GM12892 (cell line): ENCODE results near the gene IQCB1. TPM values are rescaled to one million over a fixed set of nuclear protein-coding genes. Genes with fewer than 3 reads are reported as not detected.
A peak's percentile ranks its signal among the peaks of the same experiment; 100 is the strongest.
"Not testable (repeated sequence)": the region's sequence is repeated elsewhere in the genome, so short reads cannot be mapped to it uniquely, and the experiment has no call there.

Experiments
- DNase-seq: peaks from one replicate; pipeline ENCODE4 v3.0.0; 2011; ENCODE audit not compliant: insufficient read length
- FAIRE-seq: peaks from 2 replicates; lab custom pipeline; 2011; peaks lifted over from hg19 to GRCh38; lab: Jason Lieb, UNC
- POLR2A ChIP-seq: IDR thresholded peaks from 2 replicates; pipeline ENCODE4 v1.6.1; 2011; ENCODE audit warnings: low read depth, low read length, control low read depth
- POLR2AphosphoS5 ChIP-seq: IDR thresholded peaks from 2 replicates; pipeline ENCODE4 v1.6.1; 2011; ENCODE audit warnings: low read depth, low read length, control low read depth
- TAF1 ChIP-seq: IDR thresholded peaks from 2 replicates; pipeline ENCODE4 v1.6.1; 2011; ENCODE audit warnings: low read depth, mild to moderate bottlenecking, control low read depth, low read length, borderline replicate concordance
- polyA plus RNA-seq: library from polyadenylated mRNA; unstranded; fragments of >200 nt; gene quantifications from one replicate; pipeline ENCODE4 v1.2.1, GENCODE V29; 2012; ENCODE audit warnings: missing spikeins, inconsistent platforms; ENCODE audit not compliant: missing spikeins

IQCB1 gene
- polyA plus RNA-seq = 51.2 TPM

- FAIRE-seq (peak; percentile 96), DNase-seq (peak; percentile 85)
- peak; percentile 98 for TF ChIP-seq POLR2A
- TF ChIP-seq TAF1 = peak; percentile 95
- peak; percentile 98 for TF ChIP-seq POLR2AphosphoS5
Measured at GRCh38 chr3:121834671-121835464, at the start of gene IQCB1, which contains the start of gene EAF2. Gene IQCB1 (minus strand): TSS chr3:121835060. CDS start chr3:121828960, 6,100 bp downstream. Gene EAF2 (plus strand): TSS chr3:121835209. CDS start chr3:121835286, 77 bp downstream.

DNA sequence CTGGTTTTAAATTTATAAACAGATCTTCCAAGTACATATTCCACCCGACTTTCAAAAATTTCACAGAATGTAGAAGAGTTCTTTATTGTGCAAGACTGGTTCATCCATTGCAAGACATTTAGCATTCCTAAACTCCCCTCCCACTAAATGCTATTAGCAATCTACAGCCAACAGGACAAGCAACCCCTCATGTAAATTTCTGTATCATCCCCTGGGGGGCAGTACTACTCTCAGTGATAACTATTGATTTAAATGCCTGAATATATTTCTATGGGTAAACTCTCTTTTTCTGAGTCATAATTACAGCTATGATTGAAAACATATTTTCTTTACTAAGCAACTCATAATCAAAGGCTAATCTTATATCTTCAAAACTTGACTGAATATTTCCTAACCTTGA, 48.6 kb upstream of the IQCB1 start:
- no peak for FAIRE-seq
- TF ChIP-seq POLR2AphosphoS5 (no peak), TAF1 (no peak), POLR2A (no peak)
- DNase-seq = no peak

DNA sequence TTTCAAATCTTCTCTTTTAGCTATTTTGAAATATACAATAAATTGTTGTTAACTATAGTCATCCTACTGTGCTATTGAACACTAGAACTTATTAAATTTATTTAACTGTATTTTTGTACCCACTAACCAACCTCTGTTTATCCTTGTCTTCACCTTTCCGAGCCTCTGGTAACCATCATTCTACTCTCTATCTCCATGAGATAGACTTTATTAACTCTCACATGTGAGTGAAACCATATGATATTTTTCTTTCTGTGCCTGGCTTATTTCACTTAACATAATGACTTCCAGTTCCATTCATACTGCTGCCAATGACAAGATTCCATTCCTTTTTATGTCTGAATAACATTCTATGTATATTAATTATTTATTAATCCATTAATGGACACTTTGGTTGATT, 43.6 kb upstream of the IQCB1 start:
- FAIRE-seq = no peak
- TF ChIP-seq POLR2AphosphoS5 (no peak), TAF1 (no peak), POLR2A (no peak)
- no peak for DNase-seq

- no peak for TF ChIP-seq POLR2A
- TF ChIP-seq POLR2AphosphoS5 = no peak
- TF ChIP-seq TAF1 = no peak
- DNase-seq = no peak
- no peak for FAIRE-seq
Measured at GRCh38 chr3:121871430-121871829, 36.6 kb upstream of the IQCB1 start.

DNA sequence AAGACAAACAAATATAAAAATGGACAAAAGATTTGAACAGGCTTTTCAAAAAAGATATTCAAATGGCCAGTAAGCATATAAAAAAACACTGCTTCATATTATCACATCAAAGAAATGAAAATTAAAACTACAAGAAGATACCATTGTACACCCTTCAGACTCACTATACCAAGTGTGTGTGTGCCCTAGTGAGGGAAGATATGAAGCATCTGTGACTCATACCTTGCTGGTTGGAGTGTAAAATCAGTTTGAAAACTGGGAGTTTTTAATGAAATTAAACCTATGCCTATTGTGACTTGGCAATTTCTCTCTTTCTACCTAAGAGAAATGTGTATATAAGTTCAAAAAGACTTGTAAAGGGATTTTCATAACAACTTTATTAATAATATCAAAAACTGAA, 35.9 kb upstream of the IQCB1 start:
- no peak for TF ChIP-seq TAF1
- TF ChIP-seq POLR2AphosphoS5 = no peak
- no peak for TF ChIP-seq POLR2A
- no peak for DNase-seq
- FAIRE-seq = no peak

GRCh38 chr3:121869736-121870135, 34.9 kb upstream of the IQCB1 start:
- FAIRE-seq (no peak), DNase-seq (no peak)
- no peak for TF ChIP-seq TAF1
- TF ChIP-seq POLR2AphosphoS5 = no peak
- TF ChIP-seq POLR2A = no peak

GRCh38 chr3:121863801-121864200, 28.9 kb upstream of the IQCB1 start:
- TF ChIP-seq TAF1 = no peak
- no peak for TF ChIP-seq POLR2A
- TF ChIP-seq POLR2AphosphoS5 = no peak
- FAIRE-seq = peak; percentile 38
- no peak for DNase-seq

GRCh38 chr3:121863247-121863646, 28.4 kb upstream of the IQCB1 start:
- DNase-seq, FAIRE-seq: not testable (repeated sequence)

GRCh38 chr3:121857778-121858177, 22.9 kb upstream of the IQCB1 start:
- DNase-seq, FAIRE-seq: not testable (repeated sequence)

DNA sequence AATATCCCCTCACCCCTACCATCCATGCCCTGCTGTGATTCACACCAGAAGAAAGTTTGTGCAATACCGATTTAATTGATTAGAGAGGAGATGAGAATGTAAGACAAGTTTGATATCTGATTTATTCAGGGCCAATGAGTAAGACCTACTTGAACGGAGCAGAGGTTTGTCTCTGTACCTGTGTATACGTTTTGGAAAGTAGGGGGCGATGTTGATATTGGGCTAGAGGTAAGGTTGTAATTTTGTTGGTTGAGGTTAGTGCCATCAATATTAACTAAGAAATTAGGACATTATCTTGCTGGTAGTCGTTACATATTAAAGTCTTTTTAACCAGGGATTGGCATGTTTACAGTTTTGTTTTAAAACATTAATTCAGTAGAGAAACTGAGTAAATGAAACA, 20.7 kb upstream of the IQCB1 start:
- FAIRE-seq = peak; percentile 67
- TF ChIP-seq POLR2AphosphoS5 (no peak), TAF1 (no peak), POLR2A (no peak)
- DNase-seq = no peak

DNA sequence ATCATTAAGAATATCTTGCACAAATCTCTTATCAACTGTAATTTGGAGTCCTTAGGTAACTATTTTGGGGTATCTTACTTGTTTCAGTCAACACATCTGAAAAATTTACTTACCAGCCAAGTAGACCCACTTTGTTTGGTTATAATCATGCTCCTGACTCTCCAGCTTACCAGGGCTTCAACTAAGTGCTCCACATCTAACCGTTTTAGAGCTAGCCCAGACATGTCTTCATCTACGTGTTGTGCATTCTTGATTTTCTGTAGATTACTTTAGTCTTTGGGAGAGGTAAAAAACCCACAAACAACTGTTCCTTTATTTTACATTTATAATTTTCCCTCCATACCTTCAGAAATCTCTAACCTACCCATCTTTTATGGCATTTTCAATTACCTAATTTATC, 17.4 kb upstream of the IQCB1 start:
- peak; percentile 40 for FAIRE-seq
- DNase-seq = no peak
- TF ChIP-seq POLR2A = no peak
- no peak for TF ChIP-seq POLR2AphosphoS5
- TF ChIP-seq TAF1 = no peak

GRCh38 chr3:121844892-121845291, 10.0 kb upstream of the IQCB1 start:
- TF ChIP-seq POLR2AphosphoS5 = no peak
- no peak for TF ChIP-seq TAF1
- no peak for TF ChIP-seq POLR2A
- peak; percentile 63 for FAIRE-seq
- no peak for DNase-seq
